ENCODE results near the gene PPEF1.

DNA sequence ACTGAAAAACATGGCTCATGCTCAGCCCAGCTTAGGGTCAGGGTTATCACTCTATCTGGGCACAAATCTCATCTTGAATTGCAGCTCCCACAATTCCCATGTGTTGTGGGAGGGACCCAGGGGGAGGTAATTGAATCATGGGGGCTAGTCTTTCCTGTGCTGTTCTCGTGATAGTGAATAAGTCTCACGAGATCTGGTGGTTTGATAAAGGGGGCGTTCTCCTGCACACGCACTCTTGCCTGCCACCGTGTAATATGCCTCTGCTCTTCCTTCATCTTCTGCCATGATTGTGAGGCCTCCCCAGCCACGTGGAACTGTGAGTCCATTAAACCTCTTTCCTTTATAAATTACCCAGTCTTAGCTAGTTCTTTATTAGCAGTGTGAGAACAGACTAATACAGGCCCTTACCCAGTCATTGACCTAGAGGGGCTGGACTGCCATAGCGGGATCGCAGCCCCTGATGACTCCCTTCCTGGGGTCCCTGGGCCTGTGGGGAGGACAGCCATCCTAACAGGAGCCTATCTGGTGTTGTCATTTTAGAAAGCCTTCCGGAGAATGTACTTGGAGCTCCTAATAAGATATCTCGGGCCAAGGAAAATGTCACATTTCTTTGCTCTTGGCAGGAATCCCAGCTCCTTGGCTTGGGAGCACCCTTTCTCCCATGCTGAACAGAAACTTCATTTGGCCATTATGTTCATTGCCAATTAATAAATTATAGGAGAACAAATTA lies 163.9 kb downstream of the PPEF1 start:
- TF ChIP-seq, protein P1, sequence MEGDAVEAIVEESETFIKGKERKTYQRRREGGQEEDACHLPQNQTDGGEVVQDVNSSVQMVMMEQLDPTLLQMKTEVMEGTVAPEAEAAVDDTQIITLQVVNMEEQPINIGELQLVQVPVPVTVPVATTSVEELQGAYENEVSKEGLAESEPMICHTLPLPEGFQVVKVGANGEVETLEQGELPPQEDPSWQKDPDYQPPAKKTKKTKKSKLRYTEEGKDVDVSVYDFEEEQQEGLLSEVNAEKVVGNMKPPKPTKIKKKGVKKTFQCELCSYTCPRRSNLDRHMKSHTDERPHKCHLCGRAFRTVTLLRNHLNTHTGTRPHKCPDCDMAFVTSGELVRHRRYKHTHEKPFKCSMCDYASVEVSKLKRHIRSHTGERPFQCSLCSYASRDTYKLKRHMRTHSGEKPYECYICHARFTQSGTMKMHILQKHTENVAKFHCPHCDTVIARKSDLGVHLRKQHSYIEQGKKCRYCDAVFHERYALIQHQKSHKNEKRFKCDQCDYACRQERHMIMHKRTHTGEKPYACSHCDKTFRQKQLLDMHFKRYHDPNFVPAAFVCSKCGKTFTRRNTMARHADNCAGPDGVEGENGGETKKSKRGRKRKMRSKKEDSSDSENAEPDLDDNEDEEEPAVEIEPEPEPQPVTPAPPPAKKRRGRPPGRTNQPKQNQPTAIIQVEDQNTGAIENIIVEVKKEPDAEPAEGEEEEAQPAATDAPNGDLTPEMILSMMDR (IDR thresholded peaks at IDR 0.05; ENCODE audit: low read depth, low read length, missing input control): no peak
- TF ChIP-seq RAD21 (IDR thresholded peaks at IDR 0.05): no peak
- no peak for TF ChIP-seq JUND (IDR thresholded peaks at IDR 0.05)
- TF ChIP-seq SP1 (IDR thresholded peaks at IDR 0.05): no peak
- TF ChIP-seq, protein P2, sequence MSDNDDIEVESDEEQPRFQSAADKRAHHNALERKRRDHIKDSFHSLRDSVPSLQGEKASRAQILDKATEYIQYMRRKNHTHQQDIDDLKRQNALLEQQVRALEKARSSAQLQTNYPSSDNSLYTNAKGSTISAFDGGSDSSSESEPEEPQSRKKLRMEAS (IDR thresholded peaks at IDR 0.05): no peak
- TF ChIP-seq YY1 (IDR thresholded peaks at IDR 0.05): no peak
